A204.1 (cell line): ENCODE results near the gene MRPS15.

Source experiments
- FAIRE-seq: peaks from 2 replicates; lab custom pipeline; 2012; peaks lifted over from hg19 to GRCh38; lab: Jason Lieb, UNC

The MRPS15 gene

GRCh38 chr1:36457691-36458090 lies 6.5 kb downstream of the MRPS15 start:
- no peak for FAIRE-seq

GRCh38 chr1:36456391-36456928 lies 7.7 kb downstream of the MRPS15 start:
- FAIRE-seq = no peak

- no peak for FAIRE-seq
Measured at GRCh38 chr1:36455386-36455785, 8.8 kb downstream of the MRPS15 start.

DNA sequence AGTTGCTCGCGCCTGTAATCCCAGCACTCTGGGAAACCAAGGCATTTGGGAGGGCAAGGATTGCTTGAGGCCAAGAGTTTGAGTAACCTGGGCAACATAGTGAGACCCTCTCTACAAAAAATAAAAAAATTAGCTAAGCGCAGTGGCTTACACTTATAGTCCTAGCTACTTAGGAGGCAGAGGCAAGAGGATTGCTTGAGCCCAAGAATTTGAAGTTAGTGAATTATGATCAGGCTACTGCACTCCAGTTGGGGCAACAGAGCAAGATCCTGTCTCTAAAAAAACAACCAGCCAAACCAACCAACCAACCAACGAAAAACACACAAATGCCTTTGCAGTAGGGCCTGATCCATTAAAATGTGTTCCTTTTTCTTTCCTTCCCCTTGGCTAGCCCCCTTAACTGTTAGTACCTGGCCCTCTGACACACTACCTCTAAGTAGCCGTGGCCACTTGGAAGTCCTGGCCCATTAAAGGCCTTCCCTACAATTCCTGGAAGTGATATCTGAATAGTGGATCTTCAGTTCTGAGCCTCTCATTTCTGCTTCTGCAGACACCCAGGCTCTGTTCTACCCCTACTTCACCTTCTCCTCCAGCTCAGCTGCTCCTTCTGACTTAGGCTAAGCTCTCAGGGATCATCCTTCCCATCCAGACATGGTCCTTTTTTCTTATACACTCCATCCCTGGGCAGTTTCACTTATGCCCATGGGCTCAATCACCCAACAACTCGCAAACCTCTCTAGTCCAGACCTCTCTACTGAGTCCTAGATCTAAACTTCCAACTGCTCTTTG lies 10.4 kb downstream of the MRPS15 start:
- no peak for FAIRE-seq

DNA sequence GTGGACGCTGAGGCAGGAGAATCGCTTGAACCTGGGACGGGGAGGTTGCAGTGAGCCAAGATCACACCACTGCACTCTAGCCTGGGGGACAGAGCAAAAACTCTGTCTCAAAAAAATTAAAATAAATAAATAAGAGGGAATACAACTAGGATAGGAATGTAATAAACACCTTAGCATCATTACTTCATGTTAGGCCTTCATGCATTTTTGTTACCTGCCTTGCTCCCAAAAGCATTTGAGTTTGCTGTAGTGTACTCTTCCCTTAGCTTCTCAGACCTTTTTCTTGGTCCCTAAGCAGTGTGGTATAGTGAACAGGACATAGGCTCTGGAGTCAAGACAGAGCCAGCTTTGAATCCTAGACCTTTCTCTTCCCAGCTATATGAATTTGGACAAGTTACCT lies 11.1 kb downstream of the MRPS15 start:
- FAIRE-seq = no peak

DNA sequence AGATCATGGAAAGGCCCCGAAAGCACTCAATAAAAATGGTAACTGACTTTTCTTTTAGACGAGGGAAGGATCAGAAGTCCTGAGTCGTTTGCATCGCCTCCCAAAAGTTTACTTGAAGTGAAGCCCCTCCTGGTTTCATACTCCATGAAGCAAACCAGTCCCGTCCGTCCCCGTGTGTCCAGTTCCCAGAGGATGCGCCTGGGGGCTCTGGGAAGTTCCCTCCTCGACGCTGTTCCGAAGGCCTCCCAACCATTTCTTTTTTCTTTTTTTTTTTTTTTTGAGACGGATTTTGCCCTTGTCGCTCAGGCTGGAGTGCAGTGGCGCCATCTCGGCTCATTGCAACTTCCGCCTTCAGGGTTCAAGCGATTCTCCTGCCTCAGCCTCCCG lies 13.3 kb downstream of the MRPS15 start:
- FAIRE-seq = no peak

GRCh38 chr1:36450270-36450918 lies 13.8 kb downstream of the MRPS15 start, which contains the start of gene OSCP1:
OSCP1 (minus strand) TSS chr1:36450451; CDS start chr1:36450369, 82 bp downstream.
- peak; percentile 92 for FAIRE-seq

- FAIRE-seq = no peak
Measured at GRCh38 chr1:36448530-36449056, 15.6 kb downstream of the MRPS15 start.

- no peak for FAIRE-seq
Measured at GRCh38 chr1:36447450-36447849, 16.7 kb downstream of the MRPS15 start.

- FAIRE-seq = no peak
Measured at GRCh38 chr1:36446746-36447145, 17.4 kb downstream of the MRPS15 start.

GRCh38 chr1:36446271-36446670 lies 17.9 kb downstream of the MRPS15 start:
- FAIRE-seq = no peak

DNA sequence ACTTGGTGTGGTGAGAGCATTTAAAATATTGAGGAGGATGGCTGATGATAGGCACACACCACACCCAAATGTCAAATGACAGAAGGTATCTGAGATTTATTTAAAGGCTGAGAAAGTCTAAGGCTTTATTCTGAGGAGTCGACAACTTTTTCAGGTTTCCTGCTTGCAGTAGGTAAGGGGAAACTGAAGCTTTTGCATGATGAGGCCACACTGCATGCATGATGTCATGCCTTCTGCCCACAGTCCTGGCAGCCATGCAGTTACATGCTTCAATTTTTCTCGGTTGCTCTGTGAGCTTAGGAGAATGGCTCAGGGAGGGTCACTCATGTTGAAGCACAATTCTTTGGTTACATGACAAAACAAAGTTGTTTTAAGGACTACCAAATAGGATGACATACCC lies 20.9 kb downstream of the MRPS15 start:
- FAIRE-seq = no peak

DNA sequence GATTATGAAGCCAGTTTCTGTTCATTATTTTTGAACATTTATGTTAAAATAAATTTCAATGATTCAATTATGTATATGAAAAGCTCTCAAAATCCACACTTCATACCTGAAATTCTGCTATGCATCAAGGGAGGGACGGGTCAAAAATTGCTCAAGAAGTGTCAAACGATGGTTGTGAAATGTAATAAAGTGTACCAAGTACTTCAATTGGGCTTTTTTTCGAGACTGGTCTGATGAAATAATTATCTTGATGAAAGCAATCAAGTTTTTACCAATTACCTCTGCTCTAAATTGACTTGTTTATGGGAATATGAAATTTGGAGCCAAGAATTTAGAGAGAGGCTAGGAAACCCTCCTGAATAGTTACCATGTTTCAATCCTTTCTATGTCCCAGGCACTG lies 21.8 kb downstream of the MRPS15 start:
- FAIRE-seq = no peak

DNA sequence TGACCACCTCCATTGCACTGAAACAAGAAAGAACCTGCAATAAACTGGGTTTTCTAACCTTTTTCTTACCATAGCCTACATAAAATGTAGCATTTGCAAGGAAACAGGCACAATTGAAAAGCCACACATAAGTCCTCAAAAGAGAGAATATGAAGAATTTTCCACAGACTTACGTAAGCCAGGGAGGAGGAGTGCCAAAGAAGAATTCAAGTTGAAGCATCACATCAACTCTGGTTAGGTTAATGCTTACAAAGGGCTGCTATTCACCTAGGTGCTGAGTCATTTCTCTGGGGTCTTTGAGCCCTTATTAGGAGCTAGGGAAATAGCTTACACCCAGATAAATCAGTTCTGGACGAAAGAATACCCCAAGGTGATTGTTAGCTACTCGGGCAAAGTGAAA lies 23.5 kb downstream of the MRPS15 start:
- FAIRE-seq = no peak

DNA sequence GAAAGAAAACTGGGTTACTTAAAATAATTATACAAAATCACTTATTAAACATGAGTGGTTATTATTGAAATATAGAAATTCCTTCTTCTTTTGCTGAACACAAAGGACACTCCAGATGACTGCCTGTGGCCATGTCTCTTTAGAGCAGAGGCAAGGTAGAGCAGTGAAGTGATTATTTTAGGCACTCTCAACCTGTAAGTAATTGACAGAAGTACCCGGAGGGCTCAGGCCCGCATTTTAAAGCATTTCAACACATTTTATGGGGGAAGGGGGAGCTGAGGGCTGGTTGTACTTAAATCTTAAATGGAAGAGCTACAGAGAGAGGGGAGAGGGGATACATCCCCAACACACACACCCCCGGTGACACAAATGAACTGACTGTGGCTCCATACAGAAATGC lies 24.1 kb downstream of the MRPS15 start:
- no peak for FAIRE-seq

DNA sequence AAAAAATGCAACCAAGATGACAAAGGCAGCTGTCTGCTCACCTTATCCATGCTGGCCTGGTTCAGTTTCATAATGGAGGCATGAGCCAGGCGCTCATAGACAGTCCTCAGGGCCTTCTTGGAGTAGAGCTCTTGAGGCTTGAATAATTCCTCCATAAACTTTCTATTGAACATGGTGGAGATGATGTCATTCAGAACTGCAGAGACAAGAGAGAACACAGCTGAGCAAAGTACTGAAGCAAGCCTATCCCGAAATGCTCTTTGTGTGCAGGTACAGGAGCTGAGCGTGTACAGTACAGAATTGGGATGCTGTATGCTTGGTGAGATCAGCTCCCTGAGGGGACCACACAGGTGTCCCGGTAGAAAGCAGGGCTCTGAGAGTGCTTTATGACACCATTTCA lies 25.5 kb downstream of the MRPS15 start:
- no peak for FAIRE-seq

GRCh38 chr1:36436821-36437220 lies 27.4 kb downstream of the MRPS15 start:
- no peak for FAIRE-seq

- FAIRE-seq = no peak
Measured at GRCh38 chr1:36433102-36433501, 31.1 kb downstream of the MRPS15 start.

DNA sequence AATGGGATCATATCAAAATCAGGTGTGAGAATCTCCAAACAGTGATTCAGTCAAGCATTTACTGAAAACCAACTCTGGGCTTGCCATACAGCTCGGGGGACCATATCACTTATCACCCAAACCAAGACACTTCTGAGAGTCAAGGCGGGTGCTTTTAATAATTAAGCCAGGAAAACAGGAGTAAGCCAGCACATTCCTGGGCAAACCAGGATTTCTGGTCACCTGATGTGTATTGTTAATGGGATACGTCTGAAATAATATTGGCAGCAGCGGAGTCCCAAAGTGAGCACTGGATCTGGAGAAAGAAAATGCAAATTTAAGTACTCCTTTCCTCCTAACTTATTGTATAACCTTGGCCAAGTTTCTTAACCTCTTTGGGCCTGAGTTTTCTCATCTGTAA lies 31.6 kb downstream of the MRPS15 start:
- FAIRE-seq = no peak

GRCh38 chr1:36425791-36426190 lies 38.4 kb downstream of the MRPS15 start:
- FAIRE-seq = no peak

GRCh38 chr1:36421649-36422048 lies 42.5 kb downstream of the MRPS15 start:
- no peak for FAIRE-seq

DNA sequence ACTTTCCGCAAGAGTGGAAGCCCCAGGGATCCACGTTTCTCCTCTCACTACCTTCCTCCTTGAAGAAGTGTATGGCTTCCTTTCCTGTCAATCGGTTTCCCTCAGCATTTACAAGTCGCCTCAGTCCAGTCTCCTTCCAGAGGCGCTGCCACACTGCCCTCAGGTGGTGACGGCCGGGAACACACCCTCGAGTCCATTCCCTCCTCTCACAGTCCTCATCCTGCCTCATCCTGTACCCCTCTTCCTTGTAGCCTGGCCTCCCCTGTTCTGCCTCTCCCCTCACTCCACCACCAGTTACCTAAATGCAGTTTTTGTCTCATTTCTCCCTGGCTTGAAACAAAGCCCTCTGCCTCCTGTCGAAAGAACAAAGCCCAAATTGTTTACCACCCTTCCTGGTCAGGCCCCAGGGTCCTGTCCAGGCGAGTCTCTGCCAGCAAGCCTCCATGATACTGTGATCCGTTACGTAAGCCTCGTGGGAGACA lies 43.3 kb downstream of the MRPS15 start:
- FAIRE-seq = peak; percentile 86

GRCh38 chr1:36420409-36420808 lies 43.8 kb downstream of the MRPS15 start:
- no peak for FAIRE-seq
